ENCODE data around the gene RLF. TPM values are rescaled to one million over a fixed set of nuclear protein-coding genes. Genes with fewer than 3 reads are reported as not detected.

The RLF gene
- total RNA-seq, 5 donors from 2014 or later (not counting 1 experiment from before 2014, with no cell fraction given): 17.5 to 25.1 (median 18.4) TPM

DNA sequence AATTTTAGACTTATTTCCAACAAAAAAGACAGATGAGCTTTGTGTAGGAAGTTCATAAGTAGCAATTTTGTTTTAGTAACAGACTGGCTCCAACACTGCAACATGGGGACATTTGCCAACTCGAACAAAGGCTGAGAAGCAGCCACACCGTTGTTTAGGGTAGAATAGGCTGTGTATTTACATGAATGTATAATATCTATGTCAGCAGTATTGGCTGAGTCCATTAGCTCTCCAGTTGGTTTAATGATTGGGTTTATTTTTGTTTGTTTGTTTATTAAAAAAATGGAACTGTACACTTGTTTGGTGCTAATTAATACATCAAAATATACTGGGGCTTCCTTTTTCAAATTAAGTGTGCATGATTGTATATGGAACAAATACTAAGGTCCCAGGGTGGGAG, 79.2 kb downstream of the RLF start:
- peak overlapping the region; percentile 2 to 7 for H3K27ac Mint-ChIP-seq
- peaks cover 14 to 17% (median 16%) of the 10 kb centered on the region in 3 donors for H3K4me1 Mint-ChIP-seq
- H3K27me3 Mint-ChIP-seq: no peaks in the 10 kb centered on the region
- H3K4me3 Mint-ChIP-seq: no peak overlapping the region
- CTCF ChIA-PET: interaction anchor here (0.6 to 2.5 kb wide), 9 partner anchors 17 to 273 kb away, joined by 3 to 6 read pairs (median 4); no protein-coding TSS in a partner anchor
- H3K4me1 ChIP-seq (ENCODE audit: control insufficient read depth in 1 of 2, extremely low read depth in 1 of 2, insufficient read depth in 2 of 2, low read length in 2 of 2): peaks cover 2 to 5% of the 10 kb centered on the region in 2 experiments
- H3K27me3 ChIP-seq (replicated peaks in 1 of 2; ENCODE audit: control insufficient read depth in 2 of 2, extremely low read depth in 1 of 2, insufficient read depth in 2 of 2, low read length in 1 of 2): no peaks in the 10 kb centered on the region
- H3K27ac ChIP-seq (ENCODE audit: low read length): no peak overlapping the region
- H3K36me3 Mint-ChIP-seq: peaks cover 35% of the 10 kb centered on the region
- POLR2A ChIA-PET: interaction anchor here (0.6 to 1.0 kb wide), 4 partner anchors 17 to 1183 kb away, joined by 3 to 12 read pairs (median 8); no protein-coding TSS in a partner anchor
- peaks cover 0 to 27% of the 10 kb centered on the region in 2 donors for H3K36me3 ChIP-seq (ENCODE audit: control insufficient read depth in 2 of 2, extremely low read depth in 1 of 2, insufficient read depth in 1 of 2, low read length in 1 of 2)
- H3K9me3 ChIP-seq: no peaks in the 10 kb centered on the region
- DNase-seq (no peak), ATAC-seq (replicated peaks in 1 of 4) (no peak)
- no peaks in the 10 kb centered on the region for H3K9me3 Mint-ChIP-seq
- 100% methylated on average over 2 of the region's 2 CpGs for WGBS (ENCODE audit: insufficient coverage)
- H3K4me3 ChIP-seq (ENCODE audit: control insufficient read depth in 1 of 2, extremely low read depth in 1 of 2, low read length in 1 of 2): no peak overlapping the region

DNA sequence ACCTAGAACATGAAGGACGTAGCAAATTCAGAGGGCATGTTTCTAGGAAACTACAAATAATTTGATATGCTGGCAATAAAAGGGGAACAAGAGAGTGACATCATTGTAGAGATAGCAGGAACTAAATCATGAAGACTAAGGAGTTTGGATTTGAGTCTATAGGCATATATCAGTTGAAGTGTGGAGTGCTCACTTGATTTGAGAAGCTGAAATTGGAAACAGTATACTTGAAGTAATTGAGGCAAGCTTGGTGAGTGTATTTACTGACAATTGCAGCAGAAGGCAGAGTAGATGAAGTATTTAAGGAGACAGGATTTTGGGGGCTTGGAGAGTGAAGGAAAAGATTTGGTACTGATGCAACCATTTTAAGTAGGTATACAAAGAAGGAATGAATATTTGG, 80.2 kb downstream of the RLF start:
- H3K27ac Mint-ChIP-seq: peak overlapping the region; percentile 77 to 81
- H3K27ac ChIP-seq (ENCODE audit: low read length): peak overlapping the region; percentile 61
- ChIA-PET CTCF (interaction anchor here (0.7 to 2.5 kb wide), 9 partner anchors 9 to 495 kb away, joined by 3 to 6 read pairs (median 4); partner anchors contain the start of gene SMAP2 (in 1 of the 2)), POLR2A (interaction anchor here in 1 of 2 donors (0.7 to 1.0 kb wide), 3 partner anchors 16 to 144 kb away, joined by 3 to 12 read pairs (median 4); no protein-coding TSS in a partner anchor)
- H3K9me3 Mint-ChIP-seq: no peaks in the 10 kb centered on the region
- peaks cover 14 to 17% (median 16%) of the 10 kb centered on the region in 3 donors for H3K4me1 Mint-ChIP-seq
- H3K27me3 Mint-ChIP-seq: no peaks in the 10 kb centered on the region
- no peaks in the 10 kb centered on the region for H3K27me3 ChIP-seq (replicated peaks in 1 of 2; ENCODE audit: control insufficient read depth in 2 of 2, extremely low read depth in 1 of 2, insufficient read depth in 2 of 2, low read length in 1 of 2)
- H3K36me3 Mint-ChIP-seq: peaks cover 26% of the 10 kb centered on the region
- no peak overlapping the region for H3K4me3 ChIP-seq (ENCODE audit: control insufficient read depth in 1 of 2, extremely low read depth in 1 of 2, low read length in 1 of 2)
- WGBS (ENCODE audit: insufficient coverage): 60% methylated on average over 1 of the region's 1 CpG
- H3K4me1 ChIP-seq (ENCODE audit: control insufficient read depth in 1 of 2, extremely low read depth in 1 of 2, insufficient read depth in 2 of 2, low read length in 2 of 2): peaks cover 2 to 5% of the 10 kb centered on the region in 2 experiments
- DNase-seq (no peak), ATAC-seq (replicated peaks in 1 of 4) (peak in 1 of 4 experiments; percentile 38)
- H3K36me3 ChIP-seq (ENCODE audit: control insufficient read depth in 2 of 2, extremely low read depth in 1 of 2, insufficient read depth in 1 of 2, low read length in 1 of 2): peaks cover 0 to 19% of the 10 kb centered on the region in 2 donors
- no peaks in the 10 kb centered on the region for H3K9me3 ChIP-seq
- H3K4me3 Mint-ChIP-seq: no peak overlapping the region

DNA sequence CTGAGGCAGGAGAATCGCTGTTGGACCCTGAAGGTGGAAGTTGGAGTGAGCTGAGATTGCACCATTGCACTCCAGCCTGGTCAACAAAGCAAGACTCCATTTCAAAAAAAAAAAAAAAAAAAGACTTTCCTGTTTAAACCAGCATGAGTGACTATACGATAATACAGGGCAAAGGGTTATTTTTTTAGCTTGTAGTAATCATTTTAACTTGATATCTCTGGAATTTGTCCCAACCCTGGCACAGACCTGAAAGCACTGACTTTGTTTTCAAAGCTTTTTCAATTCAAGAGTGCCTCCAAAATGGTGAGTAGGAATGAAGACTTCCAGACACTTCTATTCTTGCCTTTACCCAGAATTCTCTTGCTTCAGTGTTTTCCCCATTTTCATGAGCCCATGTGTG, 82.2 kb downstream of the RLF start:
- POLR2A ChIA-PET: interaction anchor here (0.6 to 0.7 kb wide), 3 partner anchors 19 to 35 kb away, joined by 7 to 8 read pairs (median 8); no protein-coding TSS in a partner anchor

DNA sequence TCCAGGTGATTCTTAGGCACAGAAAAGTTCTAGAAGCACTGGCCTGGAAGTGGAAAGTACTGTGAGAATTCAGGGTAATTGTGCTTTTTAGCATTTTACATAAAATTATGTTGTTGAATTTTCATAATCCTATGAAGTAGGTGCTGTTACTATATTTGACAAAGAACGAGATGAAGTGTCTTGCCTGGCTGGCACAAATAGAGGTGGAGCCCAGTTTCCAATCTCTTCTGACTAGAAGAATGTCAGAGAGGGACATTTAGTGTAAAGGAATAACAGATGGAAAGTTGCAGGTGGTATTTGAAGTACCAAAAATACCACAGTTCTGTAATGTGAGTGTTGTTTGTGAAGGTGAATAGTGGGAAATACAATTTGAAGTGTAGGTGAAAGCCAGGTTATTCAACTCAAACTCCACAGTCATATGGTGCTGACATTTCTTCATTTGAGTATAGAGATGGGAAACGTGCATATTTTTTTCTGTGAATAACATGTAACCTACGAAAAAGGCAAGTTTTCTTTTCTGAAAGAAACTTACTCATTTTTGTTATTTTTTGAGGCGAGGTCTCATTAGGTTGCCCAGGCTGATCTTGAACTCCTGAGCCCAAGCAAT, 83.1 kb downstream of the RLF start:
- WGBS (ENCODE audit: insufficient coverage): 81% methylated on average over 2 of the region's 4 CpGs
- Mint-ChIP-seq H3K27me3 (no peaks in the 10 kb centered on the region), H3K9me3 (no peaks in the 10 kb centered on the region), H3K36me3 (peaks cover 1% of the 10 kb centered on the region), H3K4me1 (peaks cover 14 to 16% (median 16%) of the 10 kb centered on the region in 3 donors), H3K4me3 (no peak overlapping the region), H3K27ac (no peak overlapping the region)
- ATAC-seq (replicated peaks in 1 of 4): no peak
- ChIA-PET POLR2A (interaction anchor here in 1 of 2 donors (0.6 kb wide), 1 partner anchor 11 kb away, joined by 8 read pairs; no protein-coding TSS in a partner anchor), CTCF (interaction anchor here (0.5 to 0.6 kb wide), 2 partner anchors 176 to 753 kb away, joined by 3 read pairs; no protein-coding TSS in a partner anchor)
- H3K27ac ChIP-seq (ENCODE audit: low read length): no peak overlapping the region
- H3K36me3 ChIP-seq (ENCODE audit: control insufficient read depth in 2 of 2, extremely low read depth in 1 of 2, insufficient read depth in 1 of 2, low read length in 1 of 2): no peaks in the 10 kb centered on the region
- no peak for DNase-seq
- H3K4me1 ChIP-seq (ENCODE audit: control insufficient read depth in 1 of 2, extremely low read depth in 1 of 2, insufficient read depth in 2 of 2, low read length in 2 of 2): peaks cover 2 to 5% of the 10 kb centered on the region in 2 experiments
- H3K9me3 ChIP-seq: no peaks in the 10 kb centered on the region
- H3K4me3 ChIP-seq (ENCODE audit: control insufficient read depth in 1 of 2, extremely low read depth in 1 of 2, low read length in 1 of 2): no peak overlapping the region
- no peaks in the 10 kb centered on the region for H3K27me3 ChIP-seq (replicated peaks in 1 of 2; ENCODE audit: control insufficient read depth in 2 of 2, extremely low read depth in 1 of 2, insufficient read depth in 2 of 2, low read length in 1 of 2)

More for the DNA sequence above, 82.2 kb downstream of the RLF start:
- H3K27ac Mint-ChIP-seq: peak overlapping the region in 1 of 2 donors; percentile 28
- DNase-seq: no peak
- peaks cover 2 to 5% of the 10 kb centered on the region in 2 experiments for H3K4me1 ChIP-seq (ENCODE audit: control insufficient read depth in 1 of 2, extremely low read depth in 1 of 2, insufficient read depth in 2 of 2, low read length in 2 of 2)
- no peak for ATAC-seq (replicated peaks in 1 of 4)
- no peaks in the 10 kb centered on the region for H3K9me3 Mint-ChIP-seq
- CTCF ChIA-PET: interaction anchor here (0.5 to 0.6 kb wide), 2 partner anchors 17 to 45 kb away, joined by 4 to 5 read pairs; no protein-coding TSS in a partner anchor
- no peaks in the 10 kb centered on the region for H3K27me3 Mint-ChIP-seq
- peaks cover 10% of the 10 kb centered on the region for H3K36me3 Mint-ChIP-seq
- no peaks in the 10 kb centered on the region for H3K27me3 ChIP-seq (replicated peaks in 1 of 2; ENCODE audit: control insufficient read depth in 2 of 2, extremely low read depth in 1 of 2, insufficient read depth in 2 of 2, low read length in 1 of 2)
- H3K4me3 ChIP-seq (ENCODE audit: control insufficient read depth in 1 of 2, extremely low read depth in 1 of 2, low read length in 1 of 2): no peak overlapping the region
- WGBS (ENCODE audit: insufficient coverage): no CpG with 5 or more reads among the region's 2 CpGs
- H3K9me3 ChIP-seq: no peaks in the 10 kb centered on the region
- no peak overlapping the region for H3K4me3 Mint-ChIP-seq
- H3K27ac ChIP-seq (ENCODE audit: low read length): no peak overlapping the region
- H3K36me3 ChIP-seq (ENCODE audit: control insufficient read depth in 2 of 2, extremely low read depth in 1 of 2, insufficient read depth in 1 of 2, low read length in 1 of 2): peaks cover 0 to 3% of the 10 kb centered on the region in 2 donors
- peaks cover 14 to 17% (median 16%) of the 10 kb centered on the region in 3 donors for H3K4me1 Mint-ChIP-seq

DNA sequence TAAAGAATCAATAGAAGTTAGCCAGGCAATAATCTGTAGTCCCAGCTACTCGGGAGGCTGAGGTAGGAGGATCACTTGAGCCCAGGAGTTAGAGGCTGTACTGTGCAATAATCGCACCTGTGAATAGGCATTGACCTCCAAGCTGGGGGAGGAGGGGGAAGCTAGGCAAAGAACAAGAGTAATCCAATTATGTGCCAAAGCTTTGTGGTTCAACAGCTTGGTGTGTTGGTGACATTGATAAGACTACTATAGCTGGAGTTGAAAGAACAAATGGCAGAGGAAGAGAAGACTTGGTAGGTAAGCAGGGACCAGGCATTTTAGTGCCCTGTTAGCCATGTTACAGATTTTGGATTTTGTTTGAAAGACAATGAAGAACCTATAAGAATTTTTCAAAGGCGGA, 84.5 kb downstream of the RLF start:
- no peaks in the 10 kb centered on the region for H3K9me3 ChIP-seq
- WGBS (ENCODE audit: insufficient coverage): 100% methylated on average over 2 of the region's 3 CpGs
- peaks cover 14 to 16% (median 15%) of the 10 kb centered on the region in 3 donors for H3K4me1 Mint-ChIP-seq
- no peak overlapping the region for H3K27ac Mint-ChIP-seq
- no peak for DNase-seq
- H3K27ac ChIP-seq (ENCODE audit: low read length): no peak overlapping the region
- no peaks in the 10 kb centered on the region for H3K36me3 Mint-ChIP-seq
- peaks cover 2 to 5% of the 10 kb centered on the region in 2 experiments for H3K4me1 ChIP-seq (ENCODE audit: control insufficient read depth in 1 of 2, extremely low read depth in 1 of 2, insufficient read depth in 2 of 2, low read length in 2 of 2)
- no peaks in the 10 kb centered on the region for H3K27me3 ChIP-seq (replicated peaks in 1 of 2; ENCODE audit: control insufficient read depth in 2 of 2, extremely low read depth in 1 of 2, insufficient read depth in 2 of 2, low read length in 1 of 2)
- no peaks in the 10 kb centered on the region for H3K27me3 Mint-ChIP-seq
- ChIA-PET POLR2A (no interaction called here), CTCF (no interaction called here)
- no peaks in the 10 kb centered on the region for H3K36me3 ChIP-seq (ENCODE audit: control insufficient read depth in 2 of 2, extremely low read depth in 1 of 2, insufficient read depth in 1 of 2, low read length in 1 of 2)
- no peak overlapping the region for H3K4me3 Mint-ChIP-seq
- no peak overlapping the region for H3K4me3 ChIP-seq (ENCODE audit: control insufficient read depth in 1 of 2, extremely low read depth in 1 of 2, low read length in 1 of 2)
- ATAC-seq (replicated peaks in 1 of 4): no peak
- H3K9me3 Mint-ChIP-seq: no peaks in the 10 kb centered on the region

DNA sequence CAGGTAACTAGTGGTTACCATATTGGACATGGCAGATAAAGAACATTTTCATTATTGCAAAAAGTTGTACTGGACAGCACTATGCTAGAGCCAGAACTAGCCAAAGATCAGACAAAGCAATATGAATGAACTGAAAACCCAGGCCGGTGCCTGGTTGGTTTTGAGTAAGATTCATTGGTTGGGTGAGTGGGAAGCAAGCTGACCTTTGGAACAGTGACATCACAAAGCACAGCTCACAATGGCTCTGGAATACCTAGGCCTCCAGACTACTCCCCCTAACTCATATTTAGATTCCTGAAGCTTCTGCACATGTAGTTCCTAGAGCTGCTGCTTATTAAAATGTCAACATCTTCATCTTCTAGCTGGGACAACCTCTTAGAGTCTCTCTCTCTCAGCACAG, 86.5 kb downstream of the RLF start, which contains the start of gene TMCO2:
Gene TMCO2 (plus strand): TSS at position 283 of the 400 bp plus-strand sequence. CDS start 57 bp downstream, at position 340.
- no CpG with 5 or more reads among the region's 1 CpG for WGBS (ENCODE audit: insufficient coverage)
- Histone ChIP-seq H3K27ac (ENCODE audit: low read length) (no peak within 1 kb of the TSS), H3K4me1 (ENCODE audit: control insufficient read depth in 1 of 2, extremely low read depth in 1 of 2, insufficient read depth in 2 of 2, low read length in 2 of 2) (no peaks in the 10 kb centered on the region), H3K27me3 (replicated peaks in 1 of 2; ENCODE audit: control insufficient read depth in 2 of 2, extremely low read depth in 1 of 2, insufficient read depth in 2 of 2, low read length in 1 of 2) (no peaks in the 10 kb centered on the region), H3K9me3 (no peaks in the 10 kb centered on the region), H3K4me3 (ENCODE audit: control insufficient read depth in 1 of 2, extremely low read depth in 1 of 2, low read length in 1 of 2) (no peak within 1 kb of the TSS), H3K36me3 (ENCODE audit: control insufficient read depth in 2 of 2, extremely low read depth in 1 of 2, insufficient read depth in 1 of 2, low read length in 1 of 2) (no peaks in the 10 kb centered on the region)
- DNase-seq (no peak), ATAC-seq (replicated peaks in 1 of 4) (no peak)
- H3K27ac Mint-ChIP-seq: no peak within 1 kb of the TSS
- no peaks in the 10 kb centered on the region for H3K36me3 Mint-ChIP-seq
- H3K9me3 Mint-ChIP-seq: no peaks in the 10 kb centered on the region
- H3K4me3 Mint-ChIP-seq: no peak within 1 kb of the TSS
- peaks cover 0 to 8% (median 5%) of the 10 kb centered on the region in 3 donors for H3K4me1 Mint-ChIP-seq
- ChIA-PET POLR2A (interaction anchor here in 1 of 2 donors (0.6 kb wide), 1 partner anchor 935 kb away, joined by 3 read pairs; no protein-coding TSS in a partner anchor), CTCF (no interaction called here)
- H3K27me3 Mint-ChIP-seq: no peaks in the 10 kb centered on the region
